Measurements from ENCODE around the gene SDK1. TPM values are rescaled to one million over a fixed set of nuclear protein-coding genes. Genes with fewer than 3 reads are reported as not detected.

Gene SDK1
- total and polyA plus RNA-seq, 2 donors (not counting 3 experiments of a cell fraction or from before 2014, with no cell fraction given) = 1.6 to 3.9 TPM

DNA sequence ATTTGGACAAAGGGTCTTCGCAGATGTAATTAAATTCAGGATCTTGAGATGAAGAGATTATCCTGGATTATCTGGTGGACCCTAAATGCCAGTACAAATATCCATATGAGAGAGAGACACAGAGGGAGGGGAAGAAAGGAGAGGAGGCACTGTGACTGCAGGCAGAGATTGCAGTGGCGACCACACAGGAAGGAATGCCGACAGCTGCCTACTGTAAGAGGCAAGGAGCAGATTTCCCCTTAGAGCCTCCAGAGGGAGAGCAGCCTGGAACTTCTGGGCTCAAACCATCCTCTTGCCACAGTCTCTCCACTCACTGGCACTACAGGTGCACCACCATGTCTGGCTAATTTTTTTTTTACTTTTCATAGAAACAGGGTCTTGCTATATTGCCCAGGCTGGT lies 152.3 kb downstream of the SDK1 start:
- H3K4me2 ChIP-seq (ENCODE audit: insufficient read depth, low read length) = no peak overlapping the region
- dilution Hi-C loops (cut with MboI; ENCODE audit: extremely low pct_ligation_motif_present, low sequenced_read_pairs) (no loop called here), intact Hi-C loops (cut with micrococcal nuclease) (no loop called here)
- no peak overlapping the region for H3K27ac ChIP-seq (ENCODE audit: insufficient read depth, low read depth, low read length)
- ChIA-PET POLR2A (no interaction called here), CTCF (no interaction called here)
- no peaks in the 10 kb centered on the region for H3K27me3 ChIP-seq (ENCODE audit: control insufficient read depth in 2 of 2, insufficient read depth in 2 of 2, low read length in 2 of 2)
- no peaks in the 10 kb centered on the region for H3K9me3 ChIP-seq (replicated peaks; ENCODE audit: control insufficient read depth, insufficient read depth, low read length)
- no peaks in the 10 kb centered on the region for H3K4me1 ChIP-seq (ENCODE audit: control insufficient read depth, extremely low read depth, insufficient read depth, low read length)
- H4K20me1 ChIP-seq (replicated peaks; ENCODE audit: control insufficient read depth, extremely low read depth, insufficient read depth, low read length) = no peaks in the 10 kb centered on the region
- FAIRE-seq = no peak
- BruUV-seq (replicated peaks) = no TSS peak
- H3K79me2 ChIP-seq (ENCODE audit: control insufficient read depth, insufficient read depth, low read length) = no peaks in the 10 kb centered on the region
- H3K9me1 ChIP-seq (replicated peaks; ENCODE audit: control insufficient read depth, extremely low read depth, insufficient read depth, low read length) = no peaks in the 10 kb centered on the region
- no peaks in the 10 kb centered on the region for H3K36me3 ChIP-seq (ENCODE audit: control insufficient read depth in 2 of 2, extremely low read depth in 1 of 2, insufficient read depth in 2 of 2, low read length in 2 of 2)
- no peak overlapping the region for H3K9ac ChIP-seq (replicated peaks; ENCODE audit: extremely low read depth, insufficient read depth, low read length)
- H2AFZ ChIP-seq (ENCODE audit: low read depth, low read length) = no peak overlapping the region
- TF ChIP-seq, protein P1, sequence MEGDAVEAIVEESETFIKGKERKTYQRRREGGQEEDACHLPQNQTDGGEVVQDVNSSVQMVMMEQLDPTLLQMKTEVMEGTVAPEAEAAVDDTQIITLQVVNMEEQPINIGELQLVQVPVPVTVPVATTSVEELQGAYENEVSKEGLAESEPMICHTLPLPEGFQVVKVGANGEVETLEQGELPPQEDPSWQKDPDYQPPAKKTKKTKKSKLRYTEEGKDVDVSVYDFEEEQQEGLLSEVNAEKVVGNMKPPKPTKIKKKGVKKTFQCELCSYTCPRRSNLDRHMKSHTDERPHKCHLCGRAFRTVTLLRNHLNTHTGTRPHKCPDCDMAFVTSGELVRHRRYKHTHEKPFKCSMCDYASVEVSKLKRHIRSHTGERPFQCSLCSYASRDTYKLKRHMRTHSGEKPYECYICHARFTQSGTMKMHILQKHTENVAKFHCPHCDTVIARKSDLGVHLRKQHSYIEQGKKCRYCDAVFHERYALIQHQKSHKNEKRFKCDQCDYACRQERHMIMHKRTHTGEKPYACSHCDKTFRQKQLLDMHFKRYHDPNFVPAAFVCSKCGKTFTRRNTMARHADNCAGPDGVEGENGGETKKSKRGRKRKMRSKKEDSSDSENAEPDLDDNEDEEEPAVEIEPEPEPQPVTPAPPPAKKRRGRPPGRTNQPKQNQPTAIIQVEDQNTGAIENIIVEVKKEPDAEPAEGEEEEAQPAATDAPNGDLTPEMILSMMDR (IDR thresholded peaks at IDR 0.05; ENCODE audit: extremely low read depth in 1 of 2, insufficient read depth in 1 of 2, low read depth in 1 of 2, low read length in 2 of 2) = no peak
- TF ChIP-seq POLR2A (IDR thresholded peaks at IDR 0.05; ENCODE audit: low read depth, low read length) = no peak
- no peak for TF ChIP-seq EZH2 (IDR thresholded peaks at IDR 0.05; ENCODE audit: borderline replicate concordance, low read depth, low read length, severe bottlenecking)
- TF ChIP-seq, protein P2, sequence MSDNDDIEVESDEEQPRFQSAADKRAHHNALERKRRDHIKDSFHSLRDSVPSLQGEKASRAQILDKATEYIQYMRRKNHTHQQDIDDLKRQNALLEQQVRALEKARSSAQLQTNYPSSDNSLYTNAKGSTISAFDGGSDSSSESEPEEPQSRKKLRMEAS (IDR thresholded peaks at IDR 0.05; ENCODE audit: insufficient read depth, insufficient read length) = no peak
- no peak for TF ChIP-seq POLR2AphosphoS5 (IDR thresholded peaks at IDR 0.05; ENCODE audit: insufficient read depth, low read depth, low read length)
- TF ChIP-seq FOS (IDR thresholded peaks at IDR 0.05; ENCODE audit: borderline replicate concordance, insufficient read depth, low read length) = no peak
- TF ChIP-seq MYC (IDR thresholded peaks at IDR 0.05; ENCODE audit: low read depth, low read length) = no peak
- no peak for TF ChIP-seq GATA2 (IDR thresholded peaks at IDR 0.05; ENCODE audit: insufficient read depth, insufficient read length, low read depth, low read length)
- TF ChIP-seq JUN (IDR thresholded peaks at IDR 0.05; ENCODE audit: borderline replicate concordance, insufficient read depth, insufficient read length, low read depth) = no peak
- H3K4me3 ChIP-seq (replicated peaks in 1 of 3; ENCODE audit: insufficient read depth in 1 of 3, low read depth in 1 of 3, low read length in 3 of 3) = no peak overlapping the region
- DNase-seq (ENCODE audit: low read depth, low spot score) = no peak

All from endothelial cell of umbilical vein (primary cell).